Measurements from ENCODE around the gene WDR82. TPM values are rescaled to one million over a fixed set of nuclear protein-coding genes. Genes with fewer than 3 reads are reported as not detected.

Gene WDR82
- total RNA-seq (50.9 and 52.1 TPM in 2 replicates), polyA plus RNA-seq (20.2 and 24.8 TPM in 2 replicates)

GRCh38 chr3:52278510-52279069 lies at the start of gene WDR82:
Gene WDR82, minus strand, starts transcription at chr3:52278649. Its CDS starts 288 bp downstream, at chr3:52278361.
- TF ChIP-seq EZH2phosphoT487 (IDR thresholded peaks at IDR 0.05; ENCODE audit: low read depth, severe bottlenecking, unreplicated experiment) (no peak), CTCF (IDR thresholded peaks at IDR 0.05; ENCODE audit: poor library complexity) (peak; percentile 58)
- peak; percentile 99 for DNase-seq (ENCODE audit: low spot score)
- Histone ChIP-seq H3K27ac (peak within 1 kb of the TSS; percentile 100), H3K27me3 (no peaks in the 10 kb centered on the region), H3K9me2 (replicated peaks; ENCODE audit: insufficient read depth) (no peaks in the 10 kb centered on the region), H3K36me3 (replicated peaks; ENCODE audit: insufficient read depth, low read depth) (no peaks in the 10 kb centered on the region), H4K20me1 (ENCODE audit: insufficient read depth, poor library complexity, severe bottlenecking) (peaks cover 43% of the 10 kb centered on the region), H2AFZ (peak within 1 kb of the TSS; percentile 53), H3K79me2 (peaks cover 53% of the 10 kb centered on the region), H3K9me3 (ENCODE audit: low read depth) (no peaks in the 10 kb centered on the region), H3K4me1 (ENCODE audit: insufficient read depth) (peaks cover 54% of the 10 kb centered on the region), H3K4me3 (peak within 1 kb of the TSS; percentile 99), H3K4me2 (peak within 1 kb of the TSS; percentile 99)
- under 1% methylated on average over 25 of the region's 58 CpGs for WGBS (ENCODE audit: low lambda C conversion rate, missing lambda C conversion rate)

GRCh38 chr3:52327486-52328290 lies 49.2 kb upstream of the WDR82 start:
- TF ChIP-seq EZH2phosphoT487 (IDR thresholded peaks at IDR 0.05; ENCODE audit: low read depth, severe bottlenecking, unreplicated experiment) (no peak), EZH2 (IDR thresholded peaks at IDR 0.05; ENCODE audit: borderline replicate concordance) (no peak), CTCF (IDR thresholded peaks at IDR 0.05; ENCODE audit: poor library complexity) (no peak)
- no peak for DNase-seq (ENCODE audit: low spot score)
- Histone ChIP-seq H3K27ac (no peak overlapping the region), H3K9me2 (replicated peaks; ENCODE audit: insufficient read depth) (no peaks in the 10 kb centered on the region), H3K4me3 (no peak overlapping the region), H3K4me1 (ENCODE audit: insufficient read depth) (no peaks in the 10 kb centered on the region), H3K79me2 (no peaks in the 10 kb centered on the region), H3K9me3 (ENCODE audit: low read depth) (no peaks in the 10 kb centered on the region), H3K4me2 (no peak overlapping the region), H3K36me3 (replicated peaks; ENCODE audit: insufficient read depth, low read depth) (no peaks in the 10 kb centered on the region), H3K27me3 (no peaks in the 10 kb centered on the region), H2AFZ (no peak overlapping the region), H4K20me1 (ENCODE audit: insufficient read depth, poor library complexity, severe bottlenecking) (no peaks in the 10 kb centered on the region)
- 83% methylated on average over 5 of the region's 5 CpGs for WGBS (ENCODE audit: low lambda C conversion rate, missing lambda C conversion rate)

DNA sequence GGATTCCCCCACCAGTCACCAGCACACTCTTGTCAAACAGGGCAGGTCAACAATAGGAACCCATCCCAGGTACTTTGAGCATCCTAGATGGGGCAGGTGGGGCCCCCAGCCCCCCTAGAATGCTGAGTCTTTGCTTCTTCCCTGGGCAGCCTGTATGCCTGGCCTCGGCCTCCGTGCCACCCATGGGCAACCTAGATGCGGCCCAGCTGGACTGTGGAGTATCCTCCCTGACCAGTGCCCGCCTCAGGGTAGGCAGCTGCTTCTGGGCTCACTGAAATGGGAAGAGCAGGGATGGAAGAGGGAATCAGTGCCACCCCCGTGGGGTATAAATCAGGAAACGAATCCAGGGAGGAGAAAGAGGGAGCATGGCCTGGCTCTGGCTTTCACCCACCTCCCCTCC lies 48.5 kb upstream of the WDR82 start:
- no peaks in the 10 kb centered on the region for H3K4me1 ChIP-seq (ENCODE audit: insufficient read depth)
- 90% methylated on average over 6 of the region's 6 CpGs for WGBS (ENCODE audit: low lambda C conversion rate, missing lambda C conversion rate)

DNA sequence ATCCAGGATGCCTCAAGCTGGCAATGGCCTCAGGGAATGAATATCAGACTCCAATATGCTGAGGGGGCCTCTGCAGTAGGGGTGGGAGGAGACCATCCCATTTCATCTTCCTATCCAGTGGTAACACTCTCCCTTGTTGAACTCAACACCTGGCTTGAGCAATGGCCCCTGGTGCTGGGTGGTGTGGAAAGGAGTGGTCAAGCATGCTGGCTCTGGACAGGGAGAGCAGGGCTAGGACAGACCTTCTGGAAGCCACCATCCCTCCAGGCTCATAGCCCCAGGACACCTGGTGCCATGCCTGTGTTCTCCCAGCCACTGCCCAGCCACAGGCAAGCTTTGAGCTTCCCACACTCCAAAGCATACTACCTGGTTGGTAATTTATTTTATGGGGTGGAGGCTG lies 47.2 kb upstream of the WDR82 start:
- Histone ChIP-seq H3K4me2 (no peak overlapping the region), H3K27ac (no peak overlapping the region), H3K27me3 (no peaks in the 10 kb centered on the region), H2AFZ (no peak overlapping the region), H3K9me2 (replicated peaks; ENCODE audit: insufficient read depth) (no peaks in the 10 kb centered on the region), H3K4me3 (no peak overlapping the region), H3K79me2 (no peaks in the 10 kb centered on the region), H3K9me3 (ENCODE audit: low read depth) (no peaks in the 10 kb centered on the region), H3K4me1 (ENCODE audit: insufficient read depth) (no peaks in the 10 kb centered on the region), H3K36me3 (replicated peaks; ENCODE audit: insufficient read depth, low read depth) (no peaks in the 10 kb centered on the region), H4K20me1 (ENCODE audit: insufficient read depth, poor library complexity, severe bottlenecking) (no peaks in the 10 kb centered on the region)
- no peak for DNase-seq (ENCODE audit: low spot score)
- no peak for TF ChIP-seq EZH2 (IDR thresholded peaks at IDR 0.05; ENCODE audit: borderline replicate concordance)
- TF ChIP-seq CTCF (IDR thresholded peaks at IDR 0.05; ENCODE audit: poor library complexity): no peak
- TF ChIP-seq EZH2phosphoT487 (IDR thresholded peaks at IDR 0.05; ENCODE audit: low read depth, severe bottlenecking, unreplicated experiment): no peak

More for the DNA sequence above, 48.5 kb upstream of the WDR82 start:
- DNase-seq (ENCODE audit: low spot score): no peak
- Histone ChIP-seq H2AFZ (no peak overlapping the region), H3K27me3 (no peaks in the 10 kb centered on the region), H3K36me3 (replicated peaks; ENCODE audit: insufficient read depth, low read depth) (no peaks in the 10 kb centered on the region), H3K4me2 (no peak overlapping the region), H4K20me1 (ENCODE audit: insufficient read depth, poor library complexity, severe bottlenecking) (no peaks in the 10 kb centered on the region), H3K4me3 (no peak overlapping the region), H3K9me3 (ENCODE audit: low read depth) (no peaks in the 10 kb centered on the region), H3K9me2 (replicated peaks; ENCODE audit: insufficient read depth) (no peaks in the 10 kb centered on the region), H3K79me2 (no peaks in the 10 kb centered on the region), H3K27ac (no peak overlapping the region)
- no peak for TF ChIP-seq EZH2 (IDR thresholded peaks at IDR 0.05; ENCODE audit: borderline replicate concordance)
